Activated naive CD8-positive, alpha-beta T cell treated with anti-CD3 and anti-CD28 coated beads for 36 hours (primary cell): ENCODE measurements around the gene ZC3H18. TPM values are rescaled to one million over a fixed set of nuclear protein-coding genes. Genes with fewer than 3 reads are reported as not detected.
A peak's percentile ranks its signal among the peaks of the same experiment; 100 is the strongest.

Experiments used
- DNase-seq: peaks from one replicate; pipeline ENCODE4 v3.0.0; 2021
- H3K27ac Mint-ChIP-seq: one replicate; pipeline ENCODE4 v1.8.0; 2022; ENCODE audit warnings: mild to moderate bottlenecking, moderate library complexity, mixed read lengths
- H3K27me3 Mint-ChIP-seq: one replicate; pipeline ENCODE4 v1.8.0; 2022; ENCODE audit warnings: mild to moderate bottlenecking, mixed read lengths
- H3K36me3 Mint-ChIP-seq: one replicate; pipeline ENCODE4 v1.8.0; 2021; ENCODE audit warnings: mild to moderate bottlenecking, mixed read lengths
- H3K4me1 Mint-ChIP-seq: one replicate; pipeline ENCODE4 v1.8.0; 2021; ENCODE audit warnings: mixed read lengths
- H3K4me3 Mint-ChIP-seq: one replicate; pipeline ENCODE4 v1.8.0; 2022; ENCODE audit warnings: mild to moderate bottlenecking, moderate library complexity, mixed read lengths
- H3K9me3 Mint-ChIP-seq: one replicate; pipeline ENCODE4 v1.8.0; 2022; ENCODE audit warnings: mixed read lengths
- total RNA-seq, 2 experiments: library from RNA; stranded (reverse); gene quantifications; one replicate each; pipeline ENCODE4 v1.2.3, GENCODE V29; 2021

Gene ZC3H18
- total RNA-seq, 2 experiments from 2014 or later, result 84.3 to 86.8 TPM

- H3K4me1 Mint-ChIP-seq, result peaks cover 16% of the 10 kb centered on the region
- H3K9me3 Mint-ChIP-seq, result no peaks in the 10 kb centered on the region
- no peak overlapping the region for H3K4me3 Mint-ChIP-seq
- H3K27ac Mint-ChIP-seq, result no peak overlapping the region
- no peak for DNase-seq
- H3K36me3 Mint-ChIP-seq, result peaks cover 14% of the 10 kb centered on the region
- H3K27me3 Mint-ChIP-seq, result no peaks in the 10 kb centered on the region
Observed at GRCh38 chr16:88647178-88648070, 77.2 kb downstream of the ZC3H18 start.

DNA sequence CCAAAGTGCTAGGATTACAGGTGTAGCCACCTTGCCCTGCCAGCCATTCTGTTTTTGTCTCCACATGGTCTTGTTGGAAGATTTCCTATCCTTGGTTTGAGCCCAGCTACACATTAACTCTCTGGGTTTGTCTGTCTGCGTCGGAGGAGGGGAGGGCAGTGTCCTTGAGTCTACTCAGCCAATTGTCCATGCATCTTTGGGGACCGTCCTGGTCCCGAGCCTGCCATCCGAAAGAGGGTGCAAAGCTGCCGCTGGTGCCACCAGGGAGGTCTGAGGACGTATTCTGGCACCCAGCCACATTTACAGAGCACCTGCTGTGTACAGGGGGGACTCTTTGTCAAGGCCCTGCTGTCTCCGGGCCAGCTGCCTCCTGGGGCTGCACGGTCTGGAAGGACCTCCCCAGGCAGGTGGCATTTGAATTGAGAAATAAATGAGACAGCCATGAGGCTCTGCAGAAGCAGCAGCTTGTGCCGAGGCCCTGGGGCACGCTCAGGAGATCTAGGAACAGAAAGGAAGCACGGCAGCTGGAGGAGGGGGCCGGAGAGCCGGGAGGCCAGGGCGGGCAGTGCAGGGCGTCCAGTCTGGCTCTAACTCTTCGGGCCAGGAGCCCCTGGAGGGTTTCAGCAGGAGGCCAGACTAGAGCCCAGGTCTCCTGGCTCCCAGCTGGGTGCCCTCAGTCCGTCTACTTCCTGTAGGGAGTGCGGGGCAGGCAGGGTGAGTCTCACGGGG lies 79.2 kb downstream of the ZC3H18 start:
- no peak for DNase-seq
- no peaks in the 10 kb centered on the region for H3K9me3 Mint-ChIP-seq
- H3K4me3 Mint-ChIP-seq, result peak overlapping the region; percentile 90
- H3K27ac Mint-ChIP-seq, result peak overlapping the region; percentile 72
- peaks cover 15% of the 10 kb centered on the region for H3K4me1 Mint-ChIP-seq
- H3K36me3 Mint-ChIP-seq, result peaks cover 7% of the 10 kb centered on the region
- no peaks in the 10 kb centered on the region for H3K27me3 Mint-ChIP-seq

GRCh38 chr16:88649924-88650748 lies 79.9 kb downstream of the ZC3H18 start:
- Mint-ChIP-seq H3K27me3 (no peaks in the 10 kb centered on the region), H3K4me3 (peak overlapping the region; percentile 90), H3K4me1 (peaks cover 13% of the 10 kb centered on the region), H3K36me3 (peaks cover 6% of the 10 kb centered on the region), H3K9me3 (no peaks in the 10 kb centered on the region), H3K27ac (peak overlapping the region; percentile 84)
- peak; percentile 46 for DNase-seq

DNA sequence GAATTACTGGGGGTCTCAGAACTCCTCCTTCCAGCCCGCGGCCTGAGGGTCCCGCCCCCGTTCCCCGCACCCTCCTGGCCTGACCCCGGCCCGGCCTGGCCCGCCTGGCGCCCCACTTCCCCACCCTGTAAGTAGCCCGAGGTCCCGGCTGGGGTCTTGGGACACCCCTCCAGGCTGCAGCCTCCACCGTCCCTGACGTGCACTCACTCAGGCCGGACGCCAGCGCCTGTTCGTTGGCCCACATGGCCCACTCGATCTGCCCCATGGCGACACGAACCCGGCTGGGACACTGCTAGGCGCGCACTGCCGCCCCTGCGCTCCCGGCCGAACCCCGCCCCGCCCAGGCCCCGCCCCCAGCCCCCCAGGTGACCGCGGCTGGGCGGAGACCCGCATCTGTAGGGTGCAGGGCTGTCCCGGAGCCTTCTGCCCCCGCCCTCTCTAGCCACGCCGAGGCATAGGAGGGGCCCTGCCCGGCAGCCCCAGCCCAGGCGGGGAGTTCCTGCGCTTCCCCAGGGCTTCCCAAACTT lies 80.6 kb downstream of the ZC3H18 start, which contains the start of gene CYBA:
CYBA (minus strand) TSS at position 305 of the 527 bp plus-strand sequence; CDS start at position 265, 40 bp downstream.
- Mint-ChIP-seq H3K27me3 (no peaks in the 10 kb centered on the region), H3K9me3 (no peaks in the 10 kb centered on the region), H3K4me3 (peak within 1 kb of the TSS; percentile 90), H3K4me1 (peaks cover 13% of the 10 kb centered on the region), H3K36me3 (peaks cover 6% of the 10 kb centered on the region), H3K27ac (peak within 1 kb of the TSS; percentile 95)
- peak; percentile 95 for DNase-seq

- peak overlapping the region; percentile 95 for H3K27ac Mint-ChIP-seq
- peak overlapping the region; percentile 90 for H3K4me3 Mint-ChIP-seq
- H3K4me1 Mint-ChIP-seq, result peaks cover 13% of the 10 kb centered on the region
- H3K27me3 Mint-ChIP-seq, result no peaks in the 10 kb centered on the region
- no peaks in the 10 kb centered on the region for H3K9me3 Mint-ChIP-seq
- peaks cover 6% of the 10 kb centered on the region for H3K36me3 Mint-ChIP-seq
- DNase-seq, result peak; percentile 87
Observed at GRCh38 chr16:88651276-88651988, 81.2 kb downstream of the ZC3H18 start.

DNA sequence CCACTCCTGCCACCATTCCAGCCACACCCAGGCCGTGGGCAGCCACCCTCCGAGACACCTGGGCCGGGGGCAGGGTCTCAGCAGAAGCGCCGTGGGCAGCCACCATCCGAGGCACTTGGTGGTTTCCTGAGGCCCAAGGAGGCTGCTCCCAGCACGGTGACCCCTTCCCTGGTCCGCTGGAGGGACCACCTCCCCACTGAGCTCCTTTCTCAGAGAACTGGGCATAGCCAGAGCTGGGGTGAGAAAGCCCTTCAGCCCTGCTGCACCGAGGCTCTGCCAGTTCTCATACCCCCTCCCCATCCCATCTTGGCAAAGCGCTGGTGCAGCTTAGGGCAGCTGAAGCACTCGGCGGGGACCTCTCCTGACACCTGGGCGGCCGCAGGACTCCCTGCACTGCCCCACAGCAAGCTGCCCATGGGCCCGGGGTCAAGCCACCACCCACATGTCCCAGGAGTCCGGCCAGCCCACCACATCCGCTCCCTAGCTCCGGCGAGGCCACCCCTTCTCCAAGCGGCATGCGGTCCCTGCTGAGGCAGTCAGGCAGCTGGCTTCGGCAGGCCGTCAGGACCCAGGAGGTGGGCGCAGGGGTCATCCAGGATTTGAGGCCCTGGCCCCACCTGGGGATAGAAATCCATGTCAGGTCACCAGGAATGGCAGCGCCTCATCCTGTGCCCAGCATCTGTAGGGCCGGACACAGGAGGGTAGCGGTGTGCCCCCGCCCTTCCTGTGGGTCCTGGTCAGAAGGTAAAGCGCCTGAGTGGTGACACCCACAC lies 82.0 kb downstream of the ZC3H18 start:
- peaks cover 13% of the 10 kb centered on the region for H3K4me1 Mint-ChIP-seq
- no peak overlapping the region for H3K4me3 Mint-ChIP-seq
- DNase-seq, result no peak
- no peaks in the 10 kb centered on the region for H3K27me3 Mint-ChIP-seq
- peak overlapping the region; percentile 95 for H3K27ac Mint-ChIP-seq
- H3K36me3 Mint-ChIP-seq, result peaks cover 8% of the 10 kb centered on the region
- H3K9me3 Mint-ChIP-seq, result no peaks in the 10 kb centered on the region

GRCh38 chr16:88652762-88653063 lies 82.5 kb downstream of the ZC3H18 start:
- no peaks in the 10 kb centered on the region for H3K27me3 Mint-ChIP-seq
- H3K4me3 Mint-ChIP-seq, result no peak overlapping the region
- peaks cover 13% of the 10 kb centered on the region for H3K4me1 Mint-ChIP-seq
- H3K36me3 Mint-ChIP-seq, result peaks cover 8% of the 10 kb centered on the region
- H3K9me3 Mint-ChIP-seq, result no peaks in the 10 kb centered on the region
- no peak overlapping the region for H3K27ac Mint-ChIP-seq
- no peak for DNase-seq

GRCh38 chr16:88653101-88653500 lies 82.9 kb downstream of the ZC3H18 start:
- Mint-ChIP-seq H3K4me3 (no peak overlapping the region), H3K27me3 (no peaks in the 10 kb centered on the region), H3K36me3 (peaks cover 8% of the 10 kb centered on the region), H3K4me1 (peaks cover 13% of the 10 kb centered on the region), H3K27ac (no peak overlapping the region), H3K9me3 (no peaks in the 10 kb centered on the region)
- DNase-seq, result no peak

DNA sequence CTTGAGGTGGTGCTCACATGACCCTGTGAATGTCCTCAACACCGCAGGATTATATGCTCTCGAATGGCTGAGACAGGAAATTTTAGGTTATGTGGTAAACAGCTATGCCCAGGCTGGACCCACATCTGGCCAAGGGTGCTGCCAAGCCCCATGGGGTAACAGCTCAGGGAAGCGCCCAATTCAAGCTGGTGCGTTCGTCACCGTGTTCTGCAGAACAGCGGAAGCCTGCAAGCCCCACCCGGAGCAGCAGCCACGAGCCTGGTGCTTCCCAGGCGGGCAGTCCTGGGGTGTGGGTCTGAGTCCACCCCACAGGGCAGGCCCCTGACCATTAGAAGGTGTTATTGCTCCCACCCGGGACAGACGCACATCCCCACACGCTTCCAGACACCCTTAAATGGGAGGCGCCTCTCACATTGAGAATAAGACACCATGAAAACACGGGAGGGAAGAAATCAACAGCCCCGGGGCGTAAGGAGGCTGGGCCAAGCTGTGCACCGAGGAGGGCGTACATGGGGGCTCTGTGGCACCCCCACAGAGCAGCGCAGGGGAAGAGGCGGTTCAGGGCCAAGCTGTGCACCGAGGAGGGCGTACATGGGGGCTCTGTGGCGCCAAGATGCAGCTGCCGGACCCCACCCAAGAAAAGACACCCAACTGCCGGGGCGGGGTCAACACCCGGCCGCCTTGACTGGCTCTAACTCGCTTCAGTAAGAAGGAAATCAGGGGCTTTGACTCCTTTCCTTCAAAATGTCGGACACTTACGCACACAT lies 83.6 kb downstream of the ZC3H18 start:
- Mint-ChIP-seq H3K4me3 (no peak overlapping the region), H3K9me3 (no peaks in the 10 kb centered on the region), H3K27ac (no peak overlapping the region), H3K4me1 (peaks cover 13% of the 10 kb centered on the region), H3K36me3 (peaks cover 9% of the 10 kb centered on the region), H3K27me3 (no peaks in the 10 kb centered on the region)
- no peak for DNase-seq

GRCh38 chr16:88654363-88655052 lies 84.3 kb downstream of the ZC3H18 start:
- Mint-ChIP-seq H3K27me3 (no peaks in the 10 kb centered on the region), H3K27ac (no peak overlapping the region), H3K4me1 (peaks cover 7% of the 10 kb centered on the region), H3K9me3 (no peaks in the 10 kb centered on the region), H3K4me3 (no peak overlapping the region), H3K36me3 (peaks cover 6% of the 10 kb centered on the region)
- no peak for DNase-seq

- Mint-ChIP-seq H3K4me3 (no peak overlapping the region), H3K36me3 (peaks cover 6% of the 10 kb centered on the region), H3K27me3 (no peaks in the 10 kb centered on the region), H3K9me3 (no peaks in the 10 kb centered on the region), H3K4me1 (peaks cover 7% of the 10 kb centered on the region), H3K27ac (no peak overlapping the region)
- no peak for DNase-seq
Observed at GRCh38 chr16:88655053-88655732, 85.0 kb downstream of the ZC3H18 start.

DNA sequence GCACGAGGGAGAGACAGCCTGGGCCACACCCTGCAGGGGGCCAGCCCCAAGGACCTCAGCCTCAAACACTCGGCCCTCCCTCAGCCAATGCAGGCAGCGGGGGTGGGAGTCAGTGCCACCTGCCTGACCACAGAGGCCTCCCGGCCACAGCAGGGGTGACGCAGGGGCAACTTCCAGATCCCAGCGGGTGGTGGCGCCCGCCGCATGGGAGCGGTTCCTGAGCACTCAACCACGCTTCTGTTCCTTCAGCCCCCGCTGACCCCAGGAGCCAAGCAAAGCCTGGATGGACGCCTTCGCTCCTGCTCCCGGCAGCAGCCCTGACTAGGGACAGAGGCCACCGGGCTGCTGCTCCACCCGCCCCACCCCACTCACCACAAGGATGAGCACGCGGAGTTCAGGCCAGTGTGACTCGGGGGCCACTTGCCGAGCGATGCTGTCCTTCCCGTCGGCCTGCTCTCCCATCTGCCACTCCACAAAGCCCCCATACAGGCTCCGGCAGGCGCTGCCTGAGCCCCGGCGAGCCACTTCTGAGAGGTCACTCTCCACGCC lies 85.6 kb downstream of the ZC3H18 start:
- no peaks in the 10 kb centered on the region for H3K27me3 Mint-ChIP-seq
- H3K9me3 Mint-ChIP-seq, result no peaks in the 10 kb centered on the region
- no peak overlapping the region for H3K4me3 Mint-ChIP-seq
- peaks cover 5% of the 10 kb centered on the region for H3K36me3 Mint-ChIP-seq
- H3K4me1 Mint-ChIP-seq, result peaks cover 7% of the 10 kb centered on the region
- no peak for DNase-seq
- no peak overlapping the region for H3K27ac Mint-ChIP-seq
